Stomach (tissue), 4 donors: ENCODE data around the gene FHOD3.

ENCODE experiments used
- CTCF ChIP-seq, 7 experiments: fragments of 450-650 bp in 4 of 7; fragments of 200-600 bp in 3 of 7; sonication (generic) in 3 of 7; IDR thresholded peaks; one replicate each; pipeline ENCODE4 v1.5.1; 2016 to 2019; ENCODE audit warnings: antibody characterized with exemption in 7 of 7, control low read depth in 2 of 7, mild to moderate bottlenecking in 1 of 7
- EP300 ChIP-seq: sonication (generic); formaldehyde crosslinking; IDR thresholded peaks from one replicate; pipeline ENCODE4 v1.6.1; 2017; ENCODE audit warnings: antibody characterized with exemption
- POLR2AphosphoS5 ChIP-seq, 3 donors: sonication (generic); formaldehyde crosslinking; IDR thresholded peaks; one replicate each; pipeline ENCODE4 v1.6.1; 2016; ENCODE audit warnings: antibody characterized with exemption in 3 of 3

- TF ChIP-seq CTCF (IDR thresholded peaks at IDR 0.05), result no peak
- TF ChIP-seq EP300, result no peak
- TF ChIP-seq POLR2AphosphoS5 (IDR thresholded peaks at IDR 0.05), result no peak
These were observed 53.4 kb downstream of the FHOD3 start for GRCh38 chr18:36350839-36351469.
